Measurements from ENCODE around the gene JCAD.

JCAD gene

DNA sequence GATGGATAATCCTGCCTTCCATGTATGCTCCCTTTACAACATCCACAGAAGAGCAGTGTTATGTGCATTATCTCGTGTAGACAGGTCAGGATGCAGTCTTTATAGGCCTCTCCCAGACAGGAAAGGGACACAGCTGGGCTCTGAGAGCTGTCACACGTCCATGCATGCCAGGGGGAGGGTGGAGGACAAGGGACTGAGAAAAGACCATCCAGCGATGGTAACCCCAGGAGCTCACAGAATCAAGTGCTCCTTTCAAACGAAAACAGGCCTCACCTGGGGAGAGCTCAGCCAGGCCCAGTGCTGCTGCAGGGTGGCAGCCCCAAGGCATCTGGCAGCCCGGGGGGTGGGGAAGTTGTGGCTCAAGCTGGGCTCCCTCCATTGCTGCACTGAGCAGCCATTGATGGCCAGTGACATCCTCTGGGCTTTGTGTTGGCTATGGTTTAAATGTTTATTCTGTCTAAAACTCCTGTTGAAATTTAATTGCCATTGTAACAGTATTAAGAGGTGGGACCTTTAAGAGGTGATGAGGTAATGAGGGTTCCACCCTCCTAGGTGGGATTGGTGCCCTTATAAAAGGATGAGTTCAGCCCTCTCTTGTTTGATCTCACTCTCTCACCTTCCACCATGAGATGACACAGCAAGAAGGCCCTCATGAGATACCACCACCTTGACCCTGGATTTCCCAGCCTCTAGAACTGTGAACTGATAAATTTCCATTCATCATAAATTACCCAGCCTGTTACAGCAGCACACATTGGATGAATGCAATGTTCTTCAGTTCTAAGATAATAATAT is 15.7 kb downstream of the JCAD start:
- no peak overlapping the region for H3K4me3 Mint-ChIP-seq
- ATAC-seq (replicated peaks) (no peak), DNase-seq (no peak)
- no peaks in the 10 kb centered on the region for H3K36me3 Mint-ChIP-seq
- H3K27me3 Mint-ChIP-seq: peaks cover 15 to 24% of the 10 kb centered on the region in 2 donors
- H3K27ac Mint-ChIP-seq: no peak overlapping the region
- H3K9me3 Mint-ChIP-seq: no peaks in the 10 kb centered on the region
- H3K4me1 Mint-ChIP-seq: peaks cover 15% of the 10 kb centered on the region in 2 donors

DNA sequence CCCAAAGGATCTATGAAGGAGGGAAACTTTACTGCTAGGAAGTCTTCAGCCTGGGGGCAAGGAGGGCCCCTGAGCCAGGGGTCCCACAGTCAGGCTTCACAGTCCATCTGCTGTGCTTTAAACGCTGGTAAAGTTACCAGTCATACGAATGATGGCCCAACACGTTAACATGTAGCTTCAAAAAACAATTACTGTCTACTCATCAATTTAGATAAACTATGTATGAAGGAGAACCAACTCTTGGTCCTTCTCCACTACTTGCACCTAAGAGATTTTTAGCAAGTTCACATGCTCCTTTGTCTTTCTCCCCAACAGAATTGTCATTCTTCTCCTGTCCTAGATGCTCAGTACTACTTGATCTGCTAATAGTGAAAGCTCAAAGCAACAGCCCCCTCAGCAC is 16.6 kb downstream of the JCAD start:
- ATAC-seq (replicated peaks): no peak
- Mint-ChIP-seq H3K4me3 (no peak overlapping the region), H3K27me3 (peaks cover 15 to 25% of the 10 kb centered on the region in 2 donors), H3K9me3 (no peaks in the 10 kb centered on the region), H3K27ac (no peak overlapping the region), H3K4me1 (peaks cover 13 to 14% of the 10 kb centered on the region in 2 donors), H3K36me3 (no peaks in the 10 kb centered on the region)
- DNase-seq: no peak

GRCh38 chr10:30041196-30042105 is 17.9 kb downstream of the JCAD start:
- Mint-ChIP-seq H3K36me3 (no peaks in the 10 kb centered on the region), H3K9me3 (no peaks in the 10 kb centered on the region), H3K4me1 (peaks cover 15 to 24% of the 10 kb centered on the region in 2 donors), H3K27me3 (peaks cover 21 to 26% of the 10 kb centered on the region in 2 donors), H3K27ac (no peak overlapping the region), H3K4me3 (no peak overlapping the region)
- ATAC-seq (replicated peaks) (peak; percentile 47 to 54), DNase-seq (no peak)

- DNase-seq: no peak
- Mint-ChIP-seq H3K4me3 (no peak overlapping the region), H3K27ac (no peak overlapping the region), H3K4me1 (peaks cover 15 to 24% of the 10 kb centered on the region in 2 donors), H3K27me3 (peaks cover 21 to 28% of the 10 kb centered on the region in 2 donors), H3K9me3 (no peaks in the 10 kb centered on the region), H3K36me3 (no peaks in the 10 kb centered on the region)
- ATAC-seq (replicated peaks): no peak
These were observed 18.8 kb downstream of the JCAD start for GRCh38 chr10:30040597-30040996.

GRCh38 chr10:30039988-30040387 is 19.4 kb downstream of the JCAD start:
- peaks cover 15 to 26% of the 10 kb centered on the region in 2 donors for H3K4me1 Mint-ChIP-seq
- no peak overlapping the region for H3K4me3 Mint-ChIP-seq
- H3K9me3 Mint-ChIP-seq: no peaks in the 10 kb centered on the region
- ATAC-seq (replicated peaks) (no peak), DNase-seq (no peak)
- peaks cover 22 to 29% of the 10 kb centered on the region in 2 donors for H3K27me3 Mint-ChIP-seq
- H3K36me3 Mint-ChIP-seq: no peaks in the 10 kb centered on the region
- no peak overlapping the region for H3K27ac Mint-ChIP-seq

DNA sequence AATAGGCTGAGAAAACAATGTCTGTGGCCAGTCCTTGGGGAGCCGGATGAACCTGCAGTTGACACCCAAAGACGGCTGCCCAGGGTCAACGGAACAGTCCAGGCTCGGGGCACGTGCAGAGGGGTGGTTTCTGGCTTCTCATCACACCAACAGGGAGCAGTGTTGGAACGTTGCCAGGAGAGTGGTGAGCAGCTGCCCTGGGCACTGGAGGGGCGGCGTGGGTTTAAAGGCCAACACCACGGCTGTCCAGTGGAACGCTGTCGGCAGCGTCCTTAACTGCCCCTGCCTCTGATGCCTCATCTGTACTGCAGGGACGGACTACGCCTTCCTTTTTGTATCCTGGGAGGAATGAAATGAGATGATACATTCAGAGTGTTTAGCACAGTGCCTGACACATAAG is 19.8 kb downstream of the JCAD start:
- Mint-ChIP-seq H3K27me3 (peaks cover 27 to 34% of the 10 kb centered on the region in 2 donors), H3K9me3 (no peaks in the 10 kb centered on the region), H3K27ac (no peak overlapping the region), H3K4me1 (peaks cover 13 to 30% of the 10 kb centered on the region in 2 donors), H3K4me3 (no peak overlapping the region), H3K36me3 (no peaks in the 10 kb centered on the region)
- ATAC-seq (replicated peaks) (no peak), DNase-seq (no peak)

DNA sequence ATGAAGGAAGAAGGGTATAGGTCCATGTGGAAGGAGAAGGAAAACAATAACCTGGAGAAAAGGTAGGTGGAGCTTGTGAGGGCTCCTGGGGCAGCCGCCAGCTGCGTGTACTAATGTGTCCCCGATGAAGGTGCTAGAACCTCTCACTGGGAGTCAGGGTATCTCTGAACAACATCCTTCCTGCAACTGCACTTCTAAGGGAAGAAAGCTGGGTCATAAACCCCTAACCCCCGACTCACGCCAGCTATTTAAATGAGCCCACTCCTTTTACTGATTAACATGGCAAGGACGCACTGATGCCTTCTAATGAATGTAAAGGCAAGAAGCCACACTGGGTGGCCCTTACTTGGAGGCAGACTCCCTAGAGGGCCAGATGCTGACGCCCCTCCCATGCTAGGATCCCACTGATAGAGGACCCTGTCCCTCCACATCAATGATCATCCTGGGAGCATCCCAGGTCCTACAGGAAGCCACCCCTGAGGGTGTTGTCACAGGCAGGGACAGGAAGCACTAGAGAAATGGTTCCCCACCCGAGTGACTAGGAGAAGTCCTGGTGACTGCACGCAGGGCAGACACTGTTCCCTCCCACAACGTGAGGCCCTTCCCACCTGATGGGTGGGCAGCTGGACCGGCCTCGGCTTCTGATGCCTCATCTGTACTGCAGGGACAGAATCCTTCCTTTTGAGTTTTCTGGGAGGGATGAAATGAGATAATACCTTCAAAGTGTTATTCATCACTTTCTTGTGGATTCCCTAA is 20.4 kb downstream of the JCAD start:
- H3K4me3 Mint-ChIP-seq: no peak overlapping the region
- no peak for ATAC-seq (replicated peaks)
- DNase-seq: no peak
- H3K9me3 Mint-ChIP-seq: no peaks in the 10 kb centered on the region
- peaks cover 13 to 33% of the 10 kb centered on the region in 2 donors for H3K4me1 Mint-ChIP-seq
- H3K27ac Mint-ChIP-seq: no peak overlapping the region
- H3K36me3 Mint-ChIP-seq: no peaks in the 10 kb centered on the region
- H3K27me3 Mint-ChIP-seq: peaks cover 27 to 34% of the 10 kb centered on the region in 2 donors

DNA sequence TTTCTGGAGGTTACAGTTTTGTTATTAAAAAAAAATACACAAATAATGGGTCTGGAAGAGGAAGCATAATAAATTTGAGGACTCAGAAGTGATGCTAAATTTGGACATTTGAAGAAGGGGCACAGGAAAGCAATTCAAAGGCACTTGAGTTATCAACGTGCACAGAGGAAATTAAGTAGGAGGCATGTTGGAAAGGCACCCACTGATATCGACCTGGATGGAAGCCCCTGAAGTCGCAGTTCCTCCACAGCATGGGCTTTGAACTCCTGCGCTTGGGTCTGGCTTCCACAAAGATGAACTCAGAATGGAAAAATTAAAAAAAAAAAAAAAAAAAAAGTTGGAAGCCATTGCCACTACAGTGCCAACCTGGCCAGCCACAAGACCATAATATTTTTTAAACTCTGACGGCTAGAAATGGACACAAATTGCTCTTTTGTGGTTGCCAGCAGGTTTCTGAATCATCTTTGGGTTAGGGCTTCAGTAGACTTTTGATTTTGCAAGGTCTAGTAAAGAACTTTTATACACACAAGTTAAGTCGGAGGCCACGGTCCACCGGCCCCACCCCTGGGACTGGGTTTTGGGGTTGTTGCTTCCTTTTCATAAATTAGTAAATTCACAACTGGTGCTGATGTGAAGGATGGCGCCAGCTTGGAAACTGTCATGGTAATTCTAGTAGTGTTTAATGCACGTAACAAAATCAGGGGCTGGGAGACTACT is 21.6 kb downstream of the JCAD start:
- Mint-ChIP-seq H3K4me1 (peaks cover 16 to 41% of the 10 kb centered on the region in 2 donors), H3K9me3 (no peaks in the 10 kb centered on the region), H3K27me3 (peaks cover 27 to 34% of the 10 kb centered on the region in 2 donors), H3K36me3 (no peaks in the 10 kb centered on the region), H3K4me3 (peak overlapping the region in 1 of 2 donors; percentile 12), H3K27ac (no peak overlapping the region)
- DNase-seq (no peak), ATAC-seq (replicated peaks) (peak; percentile 65 to 72)

GRCh38 chr10:30036811-30037210 is 22.6 kb downstream of the JCAD start:
- H3K27ac Mint-ChIP-seq: no peak overlapping the region
- no peaks in the 10 kb centered on the region for H3K36me3 Mint-ChIP-seq
- DNase-seq: no peak
- H3K4me3 Mint-ChIP-seq: no peak overlapping the region
- H3K4me1 Mint-ChIP-seq: peaks cover 14 to 37% of the 10 kb centered on the region in 2 donors
- ATAC-seq (replicated peaks): no peak
- peaks cover 27 to 34% of the 10 kb centered on the region in 2 donors for H3K27me3 Mint-ChIP-seq
- no peaks in the 10 kb centered on the region for H3K9me3 Mint-ChIP-seq

DNA sequence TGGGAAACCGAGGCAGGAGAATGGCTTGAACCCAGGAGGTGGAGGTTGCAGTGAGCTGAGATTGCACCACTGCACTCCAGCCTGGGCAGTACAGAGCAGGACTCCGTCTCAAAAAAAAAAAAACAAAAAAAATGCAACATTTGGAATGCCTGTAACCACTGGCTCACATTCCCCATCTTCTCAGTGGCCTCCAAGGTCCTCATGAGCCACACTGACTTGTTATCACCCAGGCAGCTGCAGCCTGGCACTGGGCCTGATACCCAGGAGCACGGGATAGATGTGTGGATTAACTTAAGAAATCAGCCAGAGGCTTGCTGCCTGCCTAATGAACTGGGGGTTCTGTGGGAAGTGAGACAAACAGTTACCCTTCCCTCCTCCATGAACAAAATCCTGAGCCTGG is 23.0 kb downstream of the JCAD start:
- no peaks in the 10 kb centered on the region for H3K9me3 Mint-ChIP-seq
- DNase-seq (no peak), ATAC-seq (replicated peaks) (no peak)
- peaks cover 27 to 34% of the 10 kb centered on the region in 2 donors for H3K27me3 Mint-ChIP-seq
- H3K27ac Mint-ChIP-seq: no peak overlapping the region
- no peaks in the 10 kb centered on the region for H3K36me3 Mint-ChIP-seq
- no peak overlapping the region for H3K4me3 Mint-ChIP-seq
- peaks cover 14 to 34% of the 10 kb centered on the region in 2 donors for H3K4me1 Mint-ChIP-seq

GRCh38 chr10:30034433-30035137 is 24.8 kb downstream of the JCAD start:
- ATAC-seq (replicated peaks) (peak; percentile 68 to 72), DNase-seq (no peak)
- H3K36me3 Mint-ChIP-seq: no peaks in the 10 kb centered on the region
- H3K4me1 Mint-ChIP-seq: peaks cover 9 to 34% of the 10 kb centered on the region in 2 donors
- H3K4me3 Mint-ChIP-seq: no peak overlapping the region
- H3K27me3 Mint-ChIP-seq: peaks cover 22 to 36% of the 10 kb centered on the region in 2 donors
- no peak overlapping the region for H3K27ac Mint-ChIP-seq
- H3K9me3 Mint-ChIP-seq: no peaks in the 10 kb centered on the region

DNA sequence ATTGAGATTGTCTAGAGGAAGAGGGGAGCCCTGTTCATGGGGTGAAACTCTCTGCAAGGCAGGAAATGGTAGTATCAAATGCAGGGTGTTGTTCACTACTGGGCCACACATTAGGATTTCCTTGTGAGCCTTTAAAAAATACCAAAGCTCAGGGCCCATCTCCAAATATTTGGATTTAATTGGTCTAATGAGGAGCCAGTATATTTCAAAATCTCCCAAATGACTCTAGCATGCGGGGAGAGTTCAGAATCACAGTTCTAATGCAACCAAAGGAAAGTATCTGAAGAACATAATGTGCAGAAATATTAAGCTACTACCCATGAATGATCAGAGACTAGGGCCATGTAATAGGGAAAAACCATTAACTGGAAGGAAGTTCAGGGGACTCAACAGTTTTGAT is 27.3 kb downstream of the JCAD start:
- Mint-ChIP-seq H3K27ac (no peak overlapping the region), H3K4me3 (no peak overlapping the region), H3K27me3 (peaks cover 6 to 19% of the 10 kb centered on the region in 2 donors), H3K9me3 (no peaks in the 10 kb centered on the region), H3K36me3 (no peaks in the 10 kb centered on the region), H3K4me1 (peaks cover 14 to 32% of the 10 kb centered on the region in 2 donors)
- DNase-seq (no peak), ATAC-seq (replicated peaks) (no peak)

GRCh38 chr10:30029872-30030256 is 29.5 kb downstream of the JCAD start:
- no peak for ATAC-seq (replicated peaks)

More at GRCh38 chr10:30029872-30030256, 29.5 kb downstream of the JCAD start:
- Mint-ChIP-seq H3K4me1 (peaks cover 20 to 37% of the 10 kb centered on the region in 2 donors), H3K27ac (no peak overlapping the region), H3K27me3 (peaks cover 3 to 8% of the 10 kb centered on the region in 2 donors), H3K36me3 (no peaks in the 10 kb centered on the region), H3K9me3 (no peaks in the 10 kb centered on the region), H3K4me3 (no peak overlapping the region)
- DNase-seq: no peak
